Glutamatergic neuron (in vitro differentiated cells): ENCODE results near the gene NKX2-2. TPM values are rescaled to one million over a fixed set of nuclear protein-coding genes. Genes with fewer than 3 reads are reported as not detected.

ENCODE experiments used
- DNase-seq: peaks from one replicate; pipeline ENCODE4 v3.0.0; 2022
- H3K27ac Mint-ChIP-seq: one replicate; pipeline ENCODE4 v1.8.0; 2020; ENCODE audit warnings: mild to moderate bottlenecking, mixed read lengths, inconsistent platforms; ENCODE audit not compliant: unreplicated experiment
- H3K27me3 Mint-ChIP-seq: one replicate; pipeline ENCODE4 v1.8.0; 2020; ENCODE audit warnings: mild to moderate bottlenecking, moderate library complexity, mixed read lengths, inconsistent platforms; ENCODE audit not compliant: unreplicated experiment
- H3K36me3 Mint-ChIP-seq: one replicate; pipeline ENCODE4 v1.8.0; 2020; ENCODE audit warnings: mild to moderate bottlenecking, mixed read lengths, inconsistent platforms; ENCODE audit not compliant: unreplicated experiment
- H3K4me1 Mint-ChIP-seq: one replicate; pipeline ENCODE4 v1.8.0; 2020; ENCODE audit warnings: mild to moderate bottlenecking, low read depth, mixed read lengths, inconsistent platforms; ENCODE audit not compliant: unreplicated experiment
- H3K4me3 Mint-ChIP-seq: one replicate; pipeline ENCODE4 v1.8.0; 2020; ENCODE audit warnings: mild to moderate bottlenecking, mixed read lengths, inconsistent platforms; ENCODE audit not compliant: unreplicated experiment
- H3K9me3 Mint-ChIP-seq: one replicate; pipeline ENCODE4 v1.8.0; 2020; ENCODE audit warnings: mild to moderate bottlenecking, moderate library complexity, mixed read lengths, inconsistent platforms; ENCODE audit not compliant: unreplicated experiment
- total RNA-seq: library from RNA; stranded (reverse); fragmentation: NEBNext Ultra II Directional; extraction: Animal tissue kit (Norgen Biotek cat#: 25700); gene quantifications from one replicate; pipeline ENCODE4 v1.2.1, GENCODE V29; 2021; ENCODE audit not compliant: unreplicated experiment
- TF ChIP-seq, protein P1 (sequence below): fragments of 200-600 bp; sonication (generic); IDR thresholded peaks from one replicate; pipeline ENCODE4 v1.5.0; 2021; ENCODE audit not compliant: partially characterized antibody, unreplicated experiment

The NKX2-2 gene
- total RNA-seq, 1 donor from 2014 or later, result 1.2 TPM

DNA sequence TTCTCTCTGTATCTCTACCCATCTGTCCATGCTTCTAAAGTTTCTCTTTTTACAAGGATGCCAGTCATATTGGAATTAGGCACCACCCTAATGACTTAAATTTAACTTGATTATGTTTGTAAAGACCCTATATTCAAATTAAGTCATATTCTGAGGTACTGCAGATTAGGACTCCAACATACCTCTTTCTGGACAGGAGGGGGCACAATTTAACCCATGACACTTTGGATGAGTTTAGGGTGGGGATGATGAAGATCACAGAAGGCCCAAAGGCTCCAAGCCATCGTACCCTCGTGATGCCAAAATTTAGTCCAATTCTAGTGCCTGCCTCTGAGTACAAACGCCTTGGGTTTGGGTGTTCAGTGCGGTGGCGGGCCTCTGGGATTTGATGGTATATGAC, 15.0 kb upstream of the NKX2-2 start:
- Mint-ChIP-seq H3K4me3 (no peak overlapping the region), H3K4me1 (peaks cover 9% of the 10 kb centered on the region), H3K36me3 (peaks cover 4% of the 10 kb centered on the region), H3K27ac (no peak overlapping the region), H3K27me3 (peaks cover 12% of the 10 kb centered on the region), H3K9me3 (peaks cover 7% of the 10 kb centered on the region)
- no peak for DNase-seq
- TF ChIP-seq, protein P1, sequence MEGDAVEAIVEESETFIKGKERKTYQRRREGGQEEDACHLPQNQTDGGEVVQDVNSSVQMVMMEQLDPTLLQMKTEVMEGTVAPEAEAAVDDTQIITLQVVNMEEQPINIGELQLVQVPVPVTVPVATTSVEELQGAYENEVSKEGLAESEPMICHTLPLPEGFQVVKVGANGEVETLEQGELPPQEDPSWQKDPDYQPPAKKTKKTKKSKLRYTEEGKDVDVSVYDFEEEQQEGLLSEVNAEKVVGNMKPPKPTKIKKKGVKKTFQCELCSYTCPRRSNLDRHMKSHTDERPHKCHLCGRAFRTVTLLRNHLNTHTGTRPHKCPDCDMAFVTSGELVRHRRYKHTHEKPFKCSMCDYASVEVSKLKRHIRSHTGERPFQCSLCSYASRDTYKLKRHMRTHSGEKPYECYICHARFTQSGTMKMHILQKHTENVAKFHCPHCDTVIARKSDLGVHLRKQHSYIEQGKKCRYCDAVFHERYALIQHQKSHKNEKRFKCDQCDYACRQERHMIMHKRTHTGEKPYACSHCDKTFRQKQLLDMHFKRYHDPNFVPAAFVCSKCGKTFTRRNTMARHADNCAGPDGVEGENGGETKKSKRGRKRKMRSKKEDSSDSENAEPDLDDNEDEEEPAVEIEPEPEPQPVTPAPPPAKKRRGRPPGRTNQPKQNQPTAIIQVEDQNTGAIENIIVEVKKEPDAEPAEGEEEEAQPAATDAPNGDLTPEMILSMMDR, result no peak

DNA sequence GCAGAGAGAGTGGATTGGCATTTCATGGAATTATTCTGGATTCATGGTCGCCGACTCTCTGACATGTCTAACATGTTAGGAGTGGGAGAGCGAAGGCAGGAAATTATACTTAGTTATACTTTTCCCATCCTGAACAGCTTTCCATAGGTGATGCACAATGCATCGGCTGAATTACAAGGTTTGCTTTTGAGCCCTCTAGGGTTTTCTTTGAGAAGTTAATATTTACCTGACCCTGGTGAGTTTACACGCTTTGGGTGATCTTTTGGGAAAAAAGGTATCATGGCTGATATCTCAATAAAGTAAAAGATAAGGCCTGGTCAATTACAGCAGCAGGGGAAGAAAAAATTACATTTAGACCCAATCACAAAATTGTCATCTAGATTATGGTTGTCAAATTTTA, 14.0 kb upstream of the NKX2-2 start:
- TF ChIP-seq, protein P1, result no peak
- peaks cover 4% of the 10 kb centered on the region for H3K36me3 Mint-ChIP-seq
- no peak for DNase-seq
- H3K4me3 Mint-ChIP-seq, result no peak overlapping the region
- peaks cover 18% of the 10 kb centered on the region for H3K27me3 Mint-ChIP-seq
- H3K4me1 Mint-ChIP-seq, result peaks cover 9% of the 10 kb centered on the region
- peaks cover 9% of the 10 kb centered on the region for H3K9me3 Mint-ChIP-seq
- no peak overlapping the region for H3K27ac Mint-ChIP-seq

DNA sequence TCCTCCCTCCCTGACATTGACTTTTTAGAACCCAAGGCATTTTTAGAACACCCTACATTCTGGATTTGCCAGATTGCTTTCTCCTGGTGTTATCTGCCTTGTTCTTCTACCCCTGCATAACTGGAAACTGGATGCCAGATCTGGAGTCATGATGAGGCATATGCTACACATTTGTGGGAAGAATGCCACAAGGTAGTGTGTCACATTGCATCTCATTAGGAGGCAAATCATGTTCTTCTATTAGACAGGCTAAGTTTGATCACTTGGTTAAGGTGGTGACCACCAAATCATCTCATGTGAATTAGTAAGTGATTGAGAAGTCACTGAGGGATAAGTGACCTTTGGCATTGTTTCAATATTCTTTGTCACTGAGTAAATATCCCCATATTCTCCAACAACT, 12.9 kb upstream of the NKX2-2 start:
- peaks cover 4% of the 10 kb centered on the region for H3K36me3 Mint-ChIP-seq
- H3K27ac Mint-ChIP-seq, result no peak overlapping the region
- H3K4me1 Mint-ChIP-seq, result peaks cover 9% of the 10 kb centered on the region
- H3K27me3 Mint-ChIP-seq, result peaks cover 17% of the 10 kb centered on the region
- no peak for DNase-seq
- no peak overlapping the region for H3K4me3 Mint-ChIP-seq
- H3K9me3 Mint-ChIP-seq, result peaks cover 7% of the 10 kb centered on the region
- TF ChIP-seq, protein P1, result no peak

DNA sequence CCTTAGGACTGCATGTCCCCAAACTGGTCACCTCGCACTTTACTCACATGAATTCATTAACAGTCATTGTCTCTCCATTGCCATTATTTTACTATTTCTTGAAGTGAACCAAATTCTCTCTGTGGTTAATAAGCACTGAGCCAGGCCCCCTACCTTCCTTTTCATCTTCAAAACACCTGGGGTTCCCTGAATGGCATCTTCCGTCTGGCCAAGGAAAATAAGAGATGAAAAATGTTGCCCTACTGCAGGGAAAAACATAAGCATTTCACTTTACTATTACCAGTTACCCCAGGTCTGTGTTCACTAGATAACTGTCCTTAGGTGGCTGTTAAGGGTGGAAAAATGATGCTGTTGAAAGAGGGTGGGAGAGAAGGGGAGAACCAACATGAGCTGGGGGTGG, 10.0 kb upstream of the NKX2-2 start:
- Mint-ChIP-seq H3K9me3 (peaks cover 18% of the 10 kb centered on the region), H3K4me3 (peak overlapping the region; percentile 5), H3K27me3 (peaks cover 36% of the 10 kb centered on the region), H3K4me1 (peaks cover 2% of the 10 kb centered on the region), H3K36me3 (peaks cover 4% of the 10 kb centered on the region), H3K27ac (no peak overlapping the region)
- DNase-seq, result no peak
- TF ChIP-seq, protein P1, result no peak

DNA sequence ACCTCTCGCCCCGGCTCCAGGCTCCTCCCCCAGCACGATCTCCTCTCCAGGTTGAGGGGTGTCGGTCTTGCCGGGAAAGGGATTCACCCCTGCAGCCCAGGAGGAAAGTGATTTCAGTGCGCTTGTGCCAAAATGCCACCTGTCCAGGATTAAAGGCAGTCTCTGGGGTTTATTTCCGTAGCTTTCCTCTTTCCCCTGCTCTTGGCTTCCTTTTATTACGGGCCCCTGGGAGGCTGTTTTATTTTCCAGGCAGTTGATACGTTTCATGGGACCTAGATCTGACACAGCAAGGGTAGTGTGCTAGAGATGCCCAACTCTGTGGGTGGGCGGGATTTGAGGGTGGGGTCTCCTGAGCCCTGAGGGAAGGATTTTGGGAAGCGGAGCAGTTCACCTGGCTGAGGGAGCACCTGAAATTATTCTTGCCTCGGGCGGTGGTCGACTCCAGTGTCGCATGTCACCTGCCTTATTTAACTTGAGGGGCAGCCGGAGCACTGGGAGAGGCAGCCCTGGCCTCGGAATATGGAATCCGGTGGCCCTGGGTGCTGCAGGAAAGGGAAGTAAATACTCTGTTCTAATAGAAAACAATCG, 9.5 kb upstream of the NKX2-2 start:
- Mint-ChIP-seq H3K4me3 (peak overlapping the region; percentile 80), H3K9me3 (peaks cover 18% of the 10 kb centered on the region), H3K27ac (no peak overlapping the region), H3K27me3 (peaks cover 38% of the 10 kb centered on the region), H3K4me1 (peaks cover 2% of the 10 kb centered on the region), H3K36me3 (peaks cover 4% of the 10 kb centered on the region)
- DNase-seq, result no peak
- TF ChIP-seq, protein P1, result no peak
